ENCODE data around the gene KIAA2012.
"Not testable (repeated sequence)": the region's sequence is repeated elsewhere in the genome, so short reads cannot be mapped to it uniquely, and the experiment has no call there.

Gene KIAA2012

DNA sequence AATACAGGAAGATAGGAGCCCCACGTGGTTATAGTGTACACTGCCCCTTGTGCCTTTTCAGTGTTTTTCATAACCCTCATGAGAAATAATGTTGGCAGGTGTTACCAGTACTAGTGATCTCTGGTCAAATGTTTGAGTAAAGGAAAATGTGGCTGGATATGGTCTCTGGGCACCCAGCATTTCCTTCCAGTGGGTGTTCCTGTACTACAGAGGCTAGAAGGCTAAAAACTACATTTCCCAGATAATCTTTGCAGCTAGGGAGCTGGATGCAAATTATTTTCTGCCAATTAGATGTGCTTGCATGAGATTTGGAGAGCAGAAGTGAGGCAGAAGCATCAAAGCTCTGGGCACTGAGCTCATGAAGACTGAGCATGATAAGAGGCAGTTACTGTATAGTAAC is 45.1 kb downstream of the KIAA2012 start:
- no peak for DNase-seq (ENCODE audit: low read depth)

DNA sequence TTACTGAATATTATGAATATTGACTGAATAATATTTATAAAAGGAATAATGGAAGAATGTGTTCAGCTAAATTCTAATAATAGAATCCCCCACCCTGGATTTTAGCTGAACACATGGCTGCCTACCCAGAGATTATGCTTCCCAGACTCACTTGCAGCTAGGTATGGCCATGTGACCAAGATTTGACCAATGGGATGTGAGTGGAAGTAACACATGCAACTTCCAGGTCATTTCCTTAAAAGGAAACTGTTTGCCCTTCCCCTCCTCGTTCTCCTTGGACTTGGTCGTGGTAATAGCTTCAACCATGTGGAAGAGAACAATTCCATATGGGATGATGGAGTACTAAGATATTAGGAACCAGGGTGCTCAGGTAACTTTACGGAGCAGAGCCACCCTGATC is 47.8 kb downstream of the KIAA2012 start:
- no peak for DNase-seq (ENCODE audit: low read depth)

DNA sequence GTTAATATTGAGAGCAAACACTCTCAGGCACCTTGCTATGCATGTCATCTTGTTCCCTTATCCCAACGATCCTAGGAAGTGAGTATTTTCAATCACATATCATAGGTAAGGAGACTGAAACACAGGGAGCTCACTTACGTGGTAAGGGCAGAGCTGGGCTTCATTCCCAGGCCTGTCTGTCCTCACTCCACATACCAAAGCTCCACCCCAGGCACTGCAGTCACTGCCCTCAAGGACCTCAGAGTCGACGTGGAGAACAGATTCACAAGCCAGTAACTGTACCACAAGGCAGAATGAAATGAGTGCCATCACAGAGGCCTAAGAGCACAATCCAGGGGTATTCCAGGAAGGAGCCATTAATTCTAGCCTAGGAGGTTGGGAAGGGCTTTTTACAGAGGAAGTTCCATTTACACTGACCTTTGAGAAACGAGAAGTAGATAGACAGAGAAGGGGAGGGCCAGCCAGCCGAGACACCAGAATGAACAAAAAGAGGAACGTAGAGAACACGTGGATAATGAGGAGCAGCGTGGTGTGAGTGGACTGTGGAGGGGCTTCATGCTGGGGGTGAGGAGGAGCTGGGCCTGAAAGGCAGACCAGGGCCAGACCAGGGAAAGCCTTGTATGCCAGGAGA is 48.6 kb downstream of the KIAA2012 start:
- no peak for DNase-seq (ENCODE audit: low read depth)

DNA sequence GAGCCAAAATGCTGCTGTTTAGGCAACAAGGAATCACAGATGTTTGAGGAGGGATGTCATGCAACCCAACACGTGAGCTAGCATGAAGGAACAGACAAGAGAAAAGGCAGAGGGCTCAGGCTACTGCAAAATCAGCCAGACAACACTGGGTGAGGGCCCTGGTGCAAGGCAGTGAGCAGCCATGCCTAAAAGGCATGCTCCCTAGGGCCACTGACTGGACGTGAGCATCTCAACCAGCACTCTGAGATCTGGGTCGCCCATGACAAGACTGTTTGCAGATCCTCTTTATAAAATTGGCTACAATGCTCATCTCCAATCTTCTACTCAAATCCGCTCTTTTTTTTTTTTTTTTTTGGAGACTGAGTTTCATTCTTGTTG is 49.1 kb downstream of the KIAA2012 start:
- DNase-seq (ENCODE audit: low read depth): no peak

DNA sequence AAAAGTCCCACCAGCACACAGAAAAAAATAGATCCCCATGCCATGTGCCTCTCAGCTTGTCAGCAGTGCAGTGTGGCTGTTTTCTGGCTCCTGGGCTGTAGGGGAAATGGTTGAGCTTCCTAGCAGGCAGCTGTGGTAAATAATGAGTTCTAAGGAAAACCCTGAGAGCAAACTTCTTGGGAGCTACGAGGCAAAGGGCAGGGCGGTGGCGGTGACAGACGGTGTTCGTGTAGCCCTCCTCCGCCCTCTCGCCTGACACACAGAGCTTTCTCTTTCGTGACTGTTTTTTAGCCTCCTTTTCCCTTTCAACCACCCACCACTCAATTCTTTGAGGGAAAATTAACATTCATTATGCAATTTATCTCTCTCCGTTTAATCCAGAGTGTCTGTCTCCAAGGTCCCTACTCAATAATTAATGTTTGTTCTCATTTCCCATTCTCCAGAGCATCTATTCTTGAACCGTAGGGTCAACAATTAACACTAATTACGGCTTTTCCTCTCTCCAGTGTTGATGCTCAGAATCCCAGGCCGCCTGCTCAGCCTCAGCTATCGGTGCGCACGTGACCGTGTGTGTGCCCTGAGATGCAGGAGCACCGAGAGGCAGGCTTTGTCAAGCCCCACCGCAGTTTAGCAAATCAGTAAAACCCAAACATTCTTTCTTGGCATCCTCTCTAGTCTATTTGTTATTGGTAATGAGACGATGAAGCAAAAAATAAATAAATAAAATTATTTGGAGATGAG is 50.1 kb downstream of the KIAA2012 start:
- DNase-seq (ENCODE audit: low read depth): no peak

DNA sequence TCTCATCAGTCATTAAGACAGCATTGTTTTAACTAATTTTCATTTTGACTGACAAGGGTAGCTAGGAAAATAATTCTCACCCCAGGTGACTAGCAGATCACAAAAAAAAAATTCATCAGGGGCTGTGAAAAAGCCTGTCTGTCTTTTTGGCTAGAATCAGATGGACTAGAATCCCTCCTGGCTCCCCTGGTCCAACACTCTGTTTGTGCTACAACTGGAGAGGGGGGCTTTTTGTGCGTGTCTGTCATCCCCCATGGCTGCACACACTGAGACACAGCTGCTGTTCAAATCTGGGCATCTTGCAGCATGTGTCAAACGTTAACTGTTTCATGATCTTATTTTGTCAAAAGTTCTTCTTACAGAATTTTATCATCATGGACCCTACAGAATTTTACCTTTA is 51.2 kb downstream of the KIAA2012 start:
- DNase-seq (ENCODE audit: low read depth): no peak

DNA sequence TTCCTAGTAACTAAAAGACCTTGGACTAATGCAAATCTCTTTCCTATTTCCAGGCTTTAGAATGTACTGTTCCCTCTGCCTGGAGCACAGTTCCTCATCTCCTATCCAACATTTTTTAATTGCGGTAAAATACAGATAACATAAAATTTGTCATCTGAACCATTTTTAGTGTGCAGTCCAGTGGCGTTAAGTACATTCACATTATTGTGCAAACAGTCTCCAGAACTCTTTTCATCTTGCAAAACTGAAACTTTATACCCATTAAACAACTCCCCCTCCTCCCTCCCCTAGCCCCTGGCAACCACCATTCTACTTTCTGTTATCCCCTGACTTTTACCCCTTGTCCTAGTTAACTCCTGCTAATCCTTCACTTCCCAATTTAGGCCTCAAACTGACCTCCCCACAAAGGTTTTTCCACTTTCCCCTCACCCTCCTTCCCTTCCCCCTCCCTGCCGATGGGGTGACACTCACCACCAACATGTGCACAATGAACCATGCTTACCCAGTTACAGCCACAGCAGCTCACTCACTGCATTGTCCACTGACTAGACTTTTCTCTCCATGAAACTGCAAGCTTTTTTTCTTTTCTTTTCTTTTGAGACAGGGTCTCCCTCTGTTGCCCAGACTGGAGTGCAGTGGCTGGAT is 54.8 kb downstream of the KIAA2012 start:
- no peak for DNase-seq (ENCODE audit: low read depth)

DNA sequence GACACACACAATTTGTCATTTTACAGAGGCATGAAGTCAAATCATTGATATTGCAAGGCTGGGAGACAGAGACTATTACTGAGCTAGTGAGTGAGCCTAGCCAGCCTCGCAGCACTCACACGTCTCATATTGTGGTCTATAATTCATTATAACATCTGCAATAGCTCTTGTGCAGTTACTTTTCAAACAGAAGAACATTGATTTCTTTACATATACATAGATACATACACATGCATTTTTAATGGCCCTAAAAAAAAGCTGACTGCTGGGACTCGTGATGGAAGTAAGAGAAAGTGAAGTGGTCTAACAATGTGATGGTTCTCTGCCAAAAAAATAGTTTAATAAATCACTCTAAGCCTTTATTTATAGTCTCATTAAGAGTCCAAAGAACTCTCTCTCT is 56.8 kb downstream of the KIAA2012 start:
- no peak for DNase-seq (ENCODE audit: low read depth)

DNA sequence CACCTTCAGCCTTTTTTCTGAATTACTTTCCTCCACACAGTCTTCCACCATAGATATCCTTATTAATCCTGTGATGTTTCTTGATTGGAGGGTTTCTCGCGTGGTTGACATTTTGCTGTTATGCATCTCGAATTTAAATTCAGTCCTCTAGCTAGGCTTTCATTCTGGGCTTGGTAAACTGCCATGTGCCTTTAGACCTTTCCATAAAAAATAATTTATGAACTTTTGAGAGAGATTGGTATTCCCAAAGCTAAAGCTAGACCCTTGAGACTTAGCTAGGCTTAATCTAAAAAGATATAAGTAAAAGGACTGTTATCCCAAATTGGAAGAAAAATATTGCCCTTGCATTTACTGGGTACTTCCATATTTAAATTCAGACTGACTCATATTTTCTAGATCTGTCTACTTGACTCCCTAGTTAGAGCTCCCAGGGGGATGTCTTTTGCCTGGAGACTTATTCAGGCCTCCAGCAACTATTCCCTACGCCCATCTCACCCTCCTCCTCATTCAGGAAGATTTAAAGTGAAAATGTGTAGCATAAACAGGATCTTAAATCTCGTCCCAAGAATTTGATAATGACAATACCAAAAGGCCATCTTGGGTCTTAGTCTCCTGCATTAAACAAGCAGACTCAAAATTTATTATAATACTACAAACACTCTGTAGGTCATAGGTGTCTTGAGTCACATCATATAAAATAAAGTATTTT is 60.3 kb downstream of the KIAA2012 start:
- no peak for DNase-seq (ENCODE audit: low read depth)

DNA sequence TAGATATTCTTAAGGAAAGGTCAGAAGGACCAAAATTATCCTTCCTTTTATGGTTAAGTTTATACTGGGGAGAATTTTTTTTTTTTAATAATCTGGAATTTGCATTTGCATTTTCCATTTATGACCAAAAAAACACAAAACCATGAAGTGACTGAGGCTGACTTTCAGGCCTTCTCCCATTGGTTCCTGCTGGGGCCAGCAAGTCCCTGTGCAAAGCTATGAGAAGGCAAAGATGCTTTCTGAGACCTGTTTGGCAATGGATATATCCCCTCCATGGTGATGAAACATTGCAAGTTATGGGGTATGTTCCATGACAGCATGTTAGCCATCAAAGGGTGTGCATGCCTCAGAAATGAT is 60.8 kb downstream of the KIAA2012 start:
- no peak for DNase-seq (ENCODE audit: low read depth)

DNA sequence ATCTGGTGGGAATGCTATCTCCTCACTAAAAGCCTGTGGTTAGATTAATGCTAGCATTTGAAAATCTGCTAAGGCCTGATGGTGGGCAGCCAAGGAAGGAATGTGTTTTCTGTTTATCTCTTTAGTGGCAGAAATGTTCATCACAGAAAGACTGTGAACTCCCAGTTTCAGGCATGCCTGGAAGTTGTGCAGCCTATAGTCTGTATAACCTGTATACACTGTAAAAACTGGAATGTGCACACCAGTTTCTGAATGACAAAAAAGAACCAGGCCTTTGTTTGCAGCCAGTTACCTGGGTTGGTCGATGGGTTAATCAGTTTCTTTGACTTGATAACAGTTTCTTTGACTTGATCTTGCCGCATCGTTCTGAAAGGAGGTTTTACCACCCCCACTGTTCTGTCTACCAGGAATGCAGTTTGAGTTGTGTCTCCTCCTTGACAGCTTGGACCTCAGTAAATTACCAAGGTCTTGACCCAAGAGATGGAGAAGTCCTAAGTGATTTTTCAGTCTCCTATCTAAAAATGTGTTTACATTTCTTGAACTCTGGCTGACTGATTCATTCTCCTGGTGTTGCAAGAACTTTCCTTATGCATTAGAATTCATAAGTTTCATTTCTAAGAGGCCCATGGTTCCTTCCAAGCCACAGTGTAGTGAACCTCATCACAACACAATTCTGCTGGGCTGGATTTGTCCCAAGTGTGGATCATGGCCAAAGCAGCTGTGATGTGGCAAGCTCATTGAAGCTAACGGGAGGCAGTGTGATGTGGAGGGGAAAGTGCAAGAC is 62.2 kb downstream of the KIAA2012 start:
- peak; percentile 66 for DNase-seq (ENCODE audit: low read depth)

DNA sequence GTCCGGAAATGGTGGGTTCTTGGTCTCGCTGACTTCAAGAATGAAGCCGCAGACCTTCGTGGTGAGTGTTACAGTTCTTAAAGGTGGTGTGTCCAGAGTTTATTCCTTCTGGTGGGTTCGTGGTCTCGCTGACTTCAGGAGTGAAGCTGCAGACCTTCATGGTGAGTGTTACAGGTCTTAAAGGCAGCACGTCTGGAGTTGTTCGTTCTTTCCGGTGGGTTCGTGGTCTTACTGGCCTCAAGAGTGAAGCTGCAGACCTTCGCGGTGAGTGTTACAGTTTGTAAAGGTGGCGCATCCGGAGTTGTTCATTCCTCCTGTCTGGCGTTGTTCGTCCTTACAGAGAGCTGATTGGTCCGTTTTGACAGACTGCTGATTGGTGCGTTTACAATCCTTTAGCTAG is 63.0 kb downstream of the KIAA2012 start:
- not testable (repeated sequence) for DNase-seq (ENCODE audit: low read depth)

DNA sequence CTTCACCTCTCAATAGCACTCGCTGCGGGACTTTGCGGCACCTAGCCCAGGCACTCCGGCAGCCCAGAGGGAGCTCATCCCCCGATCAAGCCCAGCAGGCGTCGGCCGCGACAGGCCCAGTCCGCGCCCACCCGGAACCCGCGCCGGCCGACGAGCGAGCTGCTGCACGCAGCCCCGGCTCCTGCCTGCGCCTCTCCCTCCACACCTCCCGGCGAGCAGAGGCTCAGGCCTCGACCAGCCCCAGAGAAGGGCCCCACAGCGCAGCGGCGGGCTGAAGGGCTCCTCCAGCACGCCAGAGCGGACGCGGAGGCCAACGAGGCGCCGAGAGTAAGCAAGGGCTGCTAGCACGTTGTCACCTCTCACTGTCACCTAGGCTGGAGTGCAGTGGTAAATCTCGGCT is 63.5 kb downstream of the KIAA2012 start:
- no peak for DNase-seq (ENCODE audit: low read depth)

DNA sequence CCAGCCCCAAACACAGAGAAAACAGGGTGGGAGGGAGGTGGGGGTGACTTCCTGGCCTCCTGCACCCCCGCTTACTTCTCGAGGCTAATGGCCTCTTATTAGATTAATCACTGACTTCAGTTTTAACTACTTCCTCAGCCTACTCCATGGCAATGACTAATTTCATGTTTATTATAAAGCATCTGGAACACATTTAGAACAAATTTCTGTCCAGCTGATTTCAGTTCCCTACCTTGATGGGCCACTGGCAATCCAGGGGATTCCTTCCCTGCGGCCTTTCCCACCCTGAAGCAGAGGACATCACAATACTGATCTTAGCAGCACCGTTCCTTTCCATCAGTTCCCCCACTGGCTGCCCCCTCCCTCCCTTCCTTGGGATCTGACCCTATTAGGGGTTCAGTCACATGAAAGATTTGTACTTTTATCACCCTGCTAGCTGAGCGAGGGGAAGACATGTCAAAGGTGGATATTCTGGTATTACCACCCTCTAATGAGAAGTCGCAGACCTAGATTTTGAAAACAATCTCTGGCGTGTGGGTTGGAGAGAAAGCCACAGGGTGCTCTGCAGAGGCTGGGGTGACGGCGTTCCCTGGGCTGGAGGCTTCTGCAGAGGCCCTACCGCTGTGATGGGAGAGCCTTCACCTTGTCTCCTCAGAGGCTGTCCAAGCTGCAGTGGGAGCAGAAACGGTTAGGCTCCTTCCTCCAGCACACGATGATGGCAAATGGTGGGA is 67.6 kb downstream of the KIAA2012 start:
- DNase-seq (ENCODE audit: low read depth): no peak

DNA sequence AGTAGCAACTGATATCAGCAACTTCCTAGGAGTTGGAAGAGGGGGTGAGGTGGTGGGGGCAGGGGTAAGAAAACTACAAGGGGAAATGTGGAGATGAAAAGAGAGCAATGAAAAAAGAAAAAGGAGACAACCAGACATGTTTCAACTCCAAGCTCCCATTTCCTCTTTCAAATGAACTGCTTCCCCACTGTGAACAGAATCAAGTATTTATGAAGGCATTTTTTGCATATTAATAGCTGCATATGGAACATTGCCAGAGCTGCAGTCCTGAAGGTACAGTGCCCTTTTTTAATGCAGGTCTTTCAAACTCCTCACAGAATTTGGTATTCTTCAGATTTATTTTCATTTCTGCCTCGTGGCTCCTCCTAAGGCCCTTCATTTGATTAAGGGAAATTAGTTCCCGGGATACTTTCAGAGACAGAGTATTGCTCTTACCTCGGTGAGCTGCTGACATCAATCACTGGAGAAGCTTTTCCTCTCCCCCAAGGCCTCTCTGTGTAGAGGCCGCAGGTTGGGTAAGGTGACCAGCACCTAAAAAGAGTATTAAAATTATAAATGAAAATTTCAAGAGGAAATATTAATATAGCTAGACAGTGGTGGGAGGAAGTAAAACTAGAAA is 68.4 kb downstream of the KIAA2012 start:
- DNase-seq (ENCODE audit: low read depth): no peak

DNA sequence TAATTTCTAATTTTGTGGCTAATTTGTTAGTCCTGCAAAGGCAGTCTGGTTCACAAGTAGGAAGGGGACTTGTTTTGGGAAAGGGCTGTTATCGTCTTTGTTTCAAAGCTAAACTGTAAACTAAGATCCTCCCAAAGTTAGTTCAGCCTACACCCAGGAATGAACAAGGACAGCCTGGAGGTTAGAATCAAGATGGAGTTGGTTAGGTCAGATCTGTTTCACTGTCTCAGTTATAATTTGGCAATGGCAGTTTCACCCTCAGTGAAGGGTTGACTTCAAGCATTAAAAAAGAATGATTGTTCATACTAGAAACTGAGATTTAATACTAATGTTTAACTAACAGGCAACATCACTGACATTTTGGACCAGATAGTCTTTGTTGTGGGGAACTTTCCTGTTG is 69.5 kb downstream of the KIAA2012 start:
- DNase-seq (ENCODE audit: low read depth): no peak

DNA sequence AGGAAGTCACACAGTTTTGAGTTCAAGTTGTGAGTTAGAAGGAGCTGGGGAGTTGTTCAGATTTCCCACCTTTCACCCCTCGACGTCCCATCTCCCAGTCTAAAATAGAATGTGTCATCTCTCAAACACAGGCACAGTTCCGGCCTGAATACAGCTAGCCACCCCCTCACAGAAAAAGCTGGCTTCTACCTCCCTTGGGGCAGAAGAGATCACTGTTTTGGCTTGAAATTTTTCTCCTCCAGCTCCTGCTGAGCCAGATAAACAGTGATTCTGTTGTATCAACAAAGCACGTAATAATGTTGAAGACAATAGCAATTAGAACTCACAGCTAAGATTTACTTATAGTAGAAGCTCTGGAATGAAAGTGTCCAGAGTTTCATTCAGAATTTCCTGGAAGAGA is 74.7 kb downstream of the KIAA2012 start:
- no peak for DNase-seq (ENCODE audit: low read depth)

DNA sequence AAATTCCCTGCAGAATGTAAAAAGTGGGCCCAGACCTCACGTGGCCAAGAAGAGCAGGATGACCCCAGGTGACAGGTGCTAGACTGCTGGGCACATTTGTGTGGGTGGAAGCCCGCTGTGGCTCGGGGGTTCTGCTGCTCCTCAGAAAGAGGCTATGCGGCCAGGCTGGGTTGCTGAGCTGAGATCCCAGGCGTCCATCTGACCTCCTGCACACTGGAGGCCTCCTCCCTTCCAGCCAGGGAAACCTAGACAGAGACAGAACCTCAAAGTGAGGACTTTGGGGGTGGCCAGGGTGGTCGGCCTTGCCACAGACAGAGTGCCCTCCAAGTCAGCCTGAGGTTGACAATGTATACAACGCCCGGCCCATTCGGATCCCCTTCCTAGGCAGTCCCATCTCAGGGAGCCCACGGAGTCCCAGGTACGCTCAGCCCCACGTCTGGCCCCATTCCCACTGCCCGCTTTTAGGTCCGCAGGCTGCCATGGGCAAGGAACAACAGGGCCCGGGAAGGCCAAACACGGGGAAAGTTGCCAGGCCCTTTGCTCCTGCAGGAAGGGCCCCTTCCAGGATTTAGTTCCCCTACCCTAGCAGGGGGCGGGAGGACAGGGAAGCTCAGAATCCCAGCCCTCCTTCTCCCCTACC is 75.6 kb downstream of the KIAA2012 start:
- DNase-seq (ENCODE audit: low read depth): no peak

DNA sequence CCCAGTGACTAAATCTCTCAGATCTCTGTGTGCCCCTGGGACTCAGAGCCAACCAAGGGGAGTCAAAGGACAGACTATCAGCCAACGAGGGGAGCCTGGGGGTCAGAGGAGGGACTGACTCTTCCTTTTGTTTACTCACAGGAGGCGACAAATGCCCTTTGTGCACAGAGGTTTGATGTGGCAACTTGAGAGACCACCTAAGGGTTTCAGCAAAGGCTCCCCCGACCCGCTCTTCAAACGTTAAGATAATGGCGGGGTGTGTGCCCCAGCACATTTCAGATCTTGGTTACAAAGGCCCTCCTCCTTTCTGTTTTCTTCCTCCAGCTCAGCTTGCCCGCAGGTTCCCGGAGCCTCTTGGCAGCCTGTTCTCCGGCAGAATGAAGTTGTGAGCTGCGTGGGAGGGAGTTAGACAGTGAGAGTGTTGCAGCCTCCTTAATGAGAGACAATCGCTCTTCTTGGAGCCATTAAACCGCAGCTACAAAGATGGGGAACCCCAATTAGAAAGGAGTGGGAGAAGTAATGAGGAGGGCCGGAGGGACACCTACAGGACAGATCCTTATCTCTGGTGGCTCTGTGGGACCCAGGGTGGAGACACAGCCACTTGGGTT is 76.2 kb downstream of the KIAA2012 start:
- no peak for DNase-seq (ENCODE audit: low read depth)

DNA sequence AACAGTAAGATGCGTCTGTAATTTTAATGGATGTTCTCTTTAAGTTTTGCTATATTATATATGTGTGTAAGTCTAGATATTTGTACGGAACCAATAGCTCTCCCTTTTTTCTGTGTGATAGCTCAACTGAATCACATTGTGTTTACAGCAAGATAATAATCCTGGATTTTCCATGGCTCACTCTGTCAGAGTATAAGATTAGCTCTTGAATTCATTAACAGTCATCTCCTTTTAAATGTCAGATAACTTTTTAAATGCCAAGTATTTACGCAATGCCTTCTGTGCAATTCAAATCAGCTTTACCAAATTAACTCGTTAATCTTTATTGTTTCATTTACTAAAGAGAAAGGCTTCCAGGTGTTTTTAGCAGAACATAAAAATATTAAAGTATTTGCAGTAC is 76.9 kb downstream of the KIAA2012 start:
- DNase-seq (ENCODE audit: low read depth): no peak

Data from HS-27A (cell line).